Stimulated activated naive CD4-positive, alpha-beta T cell (primary cell): ENCODE data around the gene RARRES2.
A peak's percentile ranks its signal among the peaks of the same experiment; 100 is the strongest.

Experiments
- DNase-seq, 6 experiments: peaks; one replicate each; lab custom pipeline; 2025; lab: John Stamatoyannopoulos, UW

The RARRES2 gene

DNA sequence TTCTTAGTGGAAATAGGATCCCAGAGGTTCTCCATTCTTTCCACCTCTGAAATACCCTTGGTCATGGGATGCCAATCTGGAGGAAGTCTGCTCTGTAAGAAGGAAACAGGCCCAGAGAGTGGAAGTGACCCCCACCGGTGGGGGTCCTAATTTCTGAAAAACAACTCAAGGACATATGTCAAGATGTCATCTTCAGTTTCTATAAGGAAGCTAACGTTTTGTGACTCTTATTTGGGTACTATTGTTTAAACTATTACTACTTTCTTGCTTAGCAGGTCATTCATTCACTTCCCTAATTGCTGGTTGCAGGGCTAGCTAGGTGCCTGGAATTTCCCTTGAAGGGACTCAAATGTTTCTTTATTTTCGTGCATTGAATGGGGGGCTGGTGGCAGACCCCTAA lies 35.8 kb upstream of the RARRES2 start:
- no peak for DNase-seq

DNA sequence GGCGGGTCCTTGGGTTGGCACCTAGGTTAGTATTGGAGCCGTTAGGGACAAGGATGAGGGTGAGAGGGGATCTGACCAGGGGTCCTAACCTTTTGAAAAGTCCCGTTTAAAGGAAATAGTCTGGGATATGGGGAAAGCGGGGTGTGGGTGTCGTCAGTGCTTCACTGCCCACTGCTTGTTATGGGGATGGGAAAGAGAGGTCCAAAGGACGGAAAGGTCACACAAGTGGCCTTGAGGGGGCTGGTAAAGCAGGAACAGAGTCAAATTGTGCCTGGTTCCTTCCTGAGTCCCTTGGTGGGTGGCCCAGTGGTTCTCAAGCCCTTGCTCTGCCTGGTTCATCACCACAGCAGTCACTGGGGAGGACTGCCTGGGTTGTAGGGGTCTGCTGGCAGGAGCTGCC lies 35.1 kb upstream of the RARRES2 start:
- no peak for DNase-seq

DNA sequence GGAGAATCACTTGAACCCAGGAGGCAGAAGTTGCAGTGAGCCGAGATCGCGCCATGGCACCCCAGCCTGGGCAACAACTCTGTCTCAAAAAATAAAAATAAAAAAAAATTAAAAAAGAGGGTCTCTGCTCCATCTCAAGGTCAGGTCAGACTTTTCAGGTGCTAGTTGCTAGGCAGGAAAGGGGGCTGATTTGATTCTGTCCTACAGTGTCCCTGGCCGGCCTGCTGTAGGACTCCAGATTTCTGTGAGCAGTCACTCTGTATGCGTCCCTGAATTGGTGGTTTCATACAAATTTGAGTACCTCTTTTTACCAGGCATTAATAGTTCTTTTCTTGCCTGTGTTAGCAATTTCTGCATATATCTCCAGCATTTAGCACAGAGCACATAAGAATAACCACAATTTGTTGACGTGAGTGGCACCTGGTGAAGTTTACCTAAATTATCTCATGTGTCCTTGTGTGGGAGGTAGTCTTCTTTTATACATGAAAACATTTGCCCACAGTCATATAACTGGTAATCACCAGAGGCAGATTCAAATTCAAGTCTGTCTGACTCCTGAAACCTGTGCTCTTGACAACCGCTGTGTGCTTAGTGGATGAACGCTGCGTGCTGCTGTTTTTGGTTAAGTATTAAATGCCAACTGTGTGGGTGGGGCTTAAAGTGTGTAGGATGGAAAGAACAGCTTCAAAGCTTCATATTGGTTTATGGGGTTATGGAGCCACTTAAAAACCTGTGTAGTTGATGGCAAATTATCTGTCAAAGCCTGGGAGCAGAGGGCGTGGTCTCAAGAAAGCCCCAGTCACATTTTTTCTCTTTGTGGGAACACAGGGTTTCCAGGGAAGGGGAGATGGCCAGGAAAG lies 34.5 kb upstream of the RARRES2 start:
- peak in 5 of 6 experiments; percentile 15 to 51 (median 19) for DNase-seq

DNA sequence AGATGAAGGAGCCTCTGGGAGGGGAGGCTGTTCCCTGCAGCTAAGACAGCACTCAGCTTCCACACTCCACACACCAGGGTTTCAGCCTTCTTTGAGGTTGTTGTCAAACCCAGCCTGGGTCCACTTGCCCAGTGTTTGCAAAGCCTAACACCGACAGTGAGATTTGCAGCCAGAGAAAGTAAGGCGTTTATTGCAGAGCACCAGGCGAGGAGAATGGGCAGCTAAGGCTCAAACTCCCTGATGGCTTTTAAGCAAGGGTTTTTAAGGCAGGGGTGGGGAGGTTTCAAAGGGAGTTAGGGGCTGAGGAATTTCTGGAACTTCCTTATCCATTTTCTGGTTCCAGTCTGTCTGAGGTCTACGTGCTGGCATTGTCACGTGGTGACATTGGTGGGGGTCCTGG lies 33.0 kb upstream of the RARRES2 start:
- no peak for DNase-seq

DNA sequence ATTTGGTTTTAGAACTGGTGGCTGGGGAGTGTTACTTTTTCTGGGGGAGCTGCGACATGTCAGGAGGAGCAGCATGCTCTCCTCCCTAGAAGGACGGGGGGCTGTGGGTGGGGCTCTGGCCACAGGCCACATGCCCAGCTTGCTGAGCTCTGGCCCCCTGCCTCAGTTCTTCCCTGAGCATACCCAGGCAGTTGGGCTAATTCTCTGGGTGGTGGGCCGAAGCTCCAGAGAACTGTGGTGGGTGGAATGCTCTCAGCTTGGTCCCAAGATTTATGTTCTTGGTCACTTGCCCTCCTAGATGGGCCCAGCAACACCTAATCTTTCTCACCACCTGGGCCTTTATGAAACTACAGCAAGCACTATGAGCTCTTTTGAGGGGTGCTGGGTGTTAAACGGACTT lies 32.6 kb upstream of the RARRES2 start:
- no peak for DNase-seq

DNA sequence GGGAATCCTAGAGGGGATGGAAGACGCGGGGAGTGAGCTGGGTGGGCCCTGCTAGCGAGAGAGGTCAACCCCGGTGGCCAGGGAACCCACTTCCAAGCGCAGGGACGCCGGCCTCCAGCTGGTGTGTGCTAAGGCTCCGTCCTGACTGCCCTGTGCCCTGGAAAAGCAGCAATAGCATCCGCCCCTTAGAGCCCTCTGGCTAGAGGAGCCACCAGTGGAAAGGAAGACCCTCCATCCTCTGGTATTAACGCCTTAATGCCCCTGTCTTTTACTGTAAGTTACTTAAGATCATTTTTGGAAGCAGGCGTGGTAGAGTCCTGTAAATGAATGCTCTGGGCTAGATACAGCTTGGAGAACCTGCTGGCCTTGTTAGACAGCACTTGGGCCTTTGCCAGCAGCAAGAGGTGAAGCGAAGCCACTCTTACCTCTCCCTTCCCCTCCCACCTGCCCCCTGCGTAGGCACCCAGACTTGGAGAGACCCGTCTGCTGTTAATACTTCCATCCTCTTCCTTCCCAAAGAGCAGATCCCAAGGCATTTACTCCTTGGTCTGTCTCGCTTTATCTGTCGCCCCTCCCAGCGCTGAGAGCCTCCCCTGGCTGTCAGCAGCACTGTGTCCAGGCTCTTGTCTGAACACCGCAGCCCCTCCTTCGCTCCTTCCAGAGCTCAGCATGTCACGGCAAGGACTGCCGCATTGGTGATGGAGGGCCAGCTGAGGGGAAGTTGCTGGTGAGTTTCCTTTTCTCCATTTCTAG lies 31.8 kb upstream of the RARRES2 start:
- no peak for DNase-seq

DNA sequence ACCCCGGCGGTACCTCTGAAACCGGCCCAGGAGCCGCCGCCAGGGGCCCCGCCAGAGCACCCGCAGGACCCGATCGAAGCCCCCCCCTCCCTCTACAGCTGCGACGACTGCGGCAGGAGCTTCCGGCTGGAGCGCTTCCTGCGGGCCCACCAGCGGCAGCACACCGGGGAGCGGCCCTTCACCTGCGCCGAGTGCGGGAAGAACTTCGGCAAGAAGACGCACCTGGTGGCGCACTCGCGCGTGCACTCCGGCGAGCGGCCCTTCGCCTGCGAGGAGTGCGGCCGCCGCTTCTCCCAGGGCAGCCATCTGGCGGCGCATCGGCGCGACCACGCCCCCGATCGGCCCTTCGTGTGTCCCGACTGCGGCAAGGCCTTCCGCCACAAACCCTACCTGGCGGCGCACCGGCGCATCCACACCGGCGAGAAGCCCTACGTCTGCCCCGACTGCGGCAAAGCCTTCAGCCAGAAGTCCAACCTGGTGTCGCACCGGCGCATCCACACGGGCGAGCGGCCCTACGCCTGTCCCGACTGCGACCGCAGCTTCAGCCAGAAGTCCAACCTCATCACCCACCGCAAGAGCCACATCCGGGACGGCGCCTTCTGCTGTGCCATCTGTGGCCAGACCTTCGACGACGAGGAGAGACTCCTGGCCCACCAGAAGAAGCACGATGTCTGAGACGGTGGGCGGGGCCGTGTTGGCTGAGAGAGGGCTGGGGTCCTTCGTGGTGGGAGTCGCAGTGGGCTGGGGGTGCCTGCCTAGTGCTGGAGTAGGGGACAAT lies 31.0 kb upstream of the RARRES2 start:
- no peak for DNase-seq

DNA sequence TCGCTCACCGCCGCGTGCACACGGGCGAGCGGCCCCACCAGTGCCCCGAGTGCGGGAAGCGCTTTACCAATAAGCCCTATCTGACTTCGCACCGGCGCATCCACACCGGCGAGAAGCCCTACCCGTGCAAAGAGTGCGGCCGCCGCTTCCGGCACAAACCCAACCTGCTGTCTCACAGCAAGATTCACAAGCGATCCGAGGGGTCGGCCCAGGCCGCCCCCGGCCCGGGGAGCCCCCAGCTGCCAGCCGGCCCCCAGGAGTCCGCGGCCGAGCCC lies 30.5 kb upstream of the RARRES2 start:
- no peak for DNase-seq

DNA sequence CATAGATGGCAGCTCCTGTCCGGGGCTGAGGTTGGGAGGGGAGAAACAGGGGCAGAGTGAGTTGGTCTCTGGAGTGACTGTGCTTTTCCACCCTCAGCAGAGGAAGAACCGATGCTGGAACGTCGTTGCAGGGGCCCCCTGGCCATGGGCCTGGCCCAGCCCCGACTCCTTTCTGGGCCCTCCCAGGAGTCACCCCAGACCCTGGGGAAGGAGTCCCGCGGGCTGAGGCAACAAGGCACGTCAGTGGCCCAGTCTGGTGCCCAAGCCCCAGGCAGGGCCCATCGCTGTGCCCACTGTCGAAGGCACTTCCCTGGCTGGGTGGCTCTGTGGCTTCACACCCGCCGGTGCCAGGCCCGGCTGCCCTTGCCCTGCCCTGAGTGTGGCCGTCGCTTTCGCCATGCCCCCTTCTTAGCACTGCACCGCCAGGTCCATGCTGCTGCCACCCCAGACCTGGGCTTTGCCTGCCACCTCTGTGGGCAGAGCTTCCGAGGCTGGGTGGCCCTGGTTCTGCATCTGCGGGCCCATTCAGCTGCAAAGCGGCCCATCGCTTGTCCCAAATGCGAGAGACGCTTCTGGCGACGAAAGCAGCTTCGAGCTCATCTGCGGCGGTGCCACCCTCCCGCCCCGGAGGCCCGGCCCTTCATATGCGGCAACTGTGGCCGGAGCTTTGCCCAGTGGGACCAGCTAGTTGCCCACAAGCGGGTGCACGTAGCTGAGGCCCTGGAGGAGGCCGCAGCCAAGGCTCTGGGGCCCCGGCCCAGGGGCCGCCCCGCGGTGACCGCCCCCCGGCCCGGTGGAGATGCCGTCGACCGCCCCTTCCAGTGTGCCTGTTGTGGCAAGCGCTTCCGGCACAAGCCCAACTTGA lies 29.9 kb upstream of the RARRES2 start:
- DNase-seq, result no peak

DNA sequence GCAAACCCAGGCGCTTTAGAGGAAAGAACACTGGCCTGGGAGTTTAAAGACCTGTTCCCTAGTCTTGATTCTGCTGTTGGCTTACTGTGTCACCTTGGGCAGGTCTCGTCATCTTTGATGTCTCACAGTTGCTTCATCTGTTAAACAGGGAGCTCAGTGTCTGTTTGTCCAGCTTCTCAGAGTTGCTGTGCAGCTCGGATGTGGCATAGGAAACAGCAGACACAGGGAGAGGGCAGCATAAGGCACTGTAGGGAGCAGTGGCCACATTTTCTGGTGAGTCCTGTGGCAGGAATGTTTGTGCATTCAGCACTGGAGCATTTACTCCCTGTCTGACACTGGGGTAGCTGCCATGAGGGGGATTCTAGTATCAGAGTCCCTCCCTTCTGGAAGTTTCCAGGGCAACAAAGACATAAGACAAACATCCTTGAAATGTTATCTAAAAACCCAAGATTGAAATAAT lies 29.2 kb upstream of the RARRES2 start:
- no peak for DNase-seq

DNA sequence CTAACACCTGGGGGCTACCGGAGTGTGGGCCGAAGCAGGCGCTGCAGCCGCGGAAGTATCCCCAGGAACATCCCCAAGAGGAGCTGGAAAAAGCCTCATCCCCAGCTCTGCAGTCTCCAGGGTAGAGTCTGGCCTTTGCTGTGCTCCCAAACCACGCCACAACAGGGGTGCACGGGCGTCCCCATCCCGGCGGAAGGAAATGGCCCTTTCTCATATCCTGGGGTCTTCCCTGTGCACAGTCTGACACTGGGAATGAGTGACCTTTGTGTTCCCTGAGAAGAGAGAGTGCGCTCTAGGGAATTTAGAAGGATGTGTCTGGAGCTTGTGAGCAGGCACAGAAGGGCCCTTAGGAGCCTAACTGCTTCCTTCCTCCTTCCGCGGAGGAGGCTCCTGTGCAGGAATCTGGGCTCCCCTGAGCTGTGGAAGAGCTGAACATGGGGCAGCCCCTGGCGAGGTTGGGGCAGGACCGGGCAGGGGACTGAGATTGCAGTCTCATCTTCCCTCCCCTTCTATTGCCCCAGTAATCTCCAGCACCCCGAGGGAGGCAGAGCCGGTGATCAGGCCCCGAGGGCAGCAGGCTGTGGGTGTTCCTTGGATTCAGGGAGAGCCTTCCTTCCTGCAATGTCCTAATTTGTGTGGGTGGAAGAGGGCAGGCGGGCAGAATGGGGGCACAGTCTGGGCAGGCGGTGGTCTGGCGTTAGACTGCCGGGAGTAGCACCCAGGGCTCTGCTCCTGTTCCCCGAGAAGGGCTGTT lies 28.5 kb upstream of the RARRES2 start:
- peak in 1 of 6 experiments; percentile 22 for DNase-seq

DNA sequence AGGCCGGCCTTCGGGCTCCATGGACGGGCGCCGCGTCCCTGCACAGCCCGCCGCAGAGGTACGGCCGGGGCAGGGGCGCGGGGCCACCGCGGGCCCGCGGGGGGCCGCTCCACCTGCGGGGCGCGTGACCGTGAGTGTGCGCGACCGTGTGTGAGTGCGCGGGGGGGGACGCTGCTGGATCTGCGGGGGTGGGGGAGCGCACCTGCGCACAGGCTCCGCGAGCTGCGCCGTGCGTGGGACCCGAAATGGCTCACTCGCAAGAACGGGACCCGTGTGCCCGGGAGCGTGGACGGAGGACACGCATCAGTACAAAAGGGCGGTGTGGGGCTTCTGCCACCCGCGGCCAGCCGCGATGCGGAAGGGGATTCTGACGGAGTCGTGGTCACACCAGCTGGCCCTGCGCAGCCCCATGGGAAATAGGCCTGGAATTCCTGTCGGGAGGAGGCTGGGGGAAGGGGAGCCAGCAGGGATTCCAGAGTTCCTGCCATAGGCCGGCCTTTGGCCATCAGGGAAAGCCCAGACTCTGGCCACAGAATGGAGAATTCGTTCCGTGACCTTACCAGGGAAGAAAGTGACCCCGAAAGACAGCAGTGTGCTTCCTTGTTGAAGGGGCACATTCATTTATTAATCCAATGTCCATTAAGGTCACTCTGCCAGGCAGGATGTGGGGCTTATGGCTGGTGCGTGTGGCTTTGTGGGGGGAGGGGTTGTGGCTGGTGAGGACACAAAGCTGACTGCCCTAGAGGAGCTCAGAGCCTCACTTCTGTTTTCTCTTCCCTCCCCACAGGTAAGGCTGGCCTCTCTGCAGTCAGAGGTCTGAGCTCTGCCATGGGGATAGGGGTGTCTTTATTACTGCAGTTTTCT lies 27.7 kb upstream of the RARRES2 start:
- DNase-seq, result peak; percentile 65 to 86 (median 70)

DNA sequence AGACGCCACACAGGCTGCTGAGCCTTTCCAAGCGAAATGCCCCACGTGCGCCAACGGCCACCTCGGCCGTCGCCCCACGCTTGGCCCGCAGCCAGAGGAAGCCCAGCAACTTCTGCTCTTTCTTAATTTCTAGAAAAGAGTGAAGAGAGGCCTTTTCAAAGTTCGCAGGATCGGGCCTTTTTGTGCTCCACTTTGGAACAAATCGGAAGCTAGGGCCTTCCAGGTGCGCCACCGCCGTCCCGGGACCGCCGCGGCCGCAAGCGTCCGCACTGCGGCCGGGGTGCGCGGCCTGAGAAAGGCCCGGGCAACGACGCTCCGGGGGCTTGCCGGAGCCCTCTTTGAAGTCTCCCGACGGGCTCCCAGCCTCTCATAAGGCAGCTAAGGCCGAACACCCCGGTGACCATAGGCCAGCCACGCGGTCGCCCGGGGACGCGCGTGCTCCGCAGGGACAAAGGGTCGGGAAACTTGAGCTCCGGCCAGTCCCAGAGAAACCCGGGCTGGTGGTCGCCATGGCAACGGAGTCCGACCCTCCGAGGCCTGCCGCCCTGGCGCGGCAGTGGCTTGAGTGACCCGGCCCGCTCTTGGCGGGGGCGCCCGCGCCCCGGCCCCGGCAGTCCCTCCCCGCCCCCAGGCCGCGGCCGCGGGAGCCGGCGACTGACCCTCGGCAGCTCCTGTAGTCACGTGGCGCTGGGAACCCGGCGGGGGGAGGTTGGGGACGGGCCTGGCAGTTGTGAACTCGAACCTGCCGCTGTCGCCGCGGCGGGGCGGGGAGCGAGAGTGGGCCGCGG lies 26.9 kb upstream of the RARRES2 start, which contains the start of gene REPIN1:
Gene REPIN1, plus strand, starts transcription at position 727 of the 788 bp plus-strand sequence. CDS start 890 bp downstream, outside the sequence.
- DNase-seq, result peak; percentile 66 to 86 (median 70)

DNA sequence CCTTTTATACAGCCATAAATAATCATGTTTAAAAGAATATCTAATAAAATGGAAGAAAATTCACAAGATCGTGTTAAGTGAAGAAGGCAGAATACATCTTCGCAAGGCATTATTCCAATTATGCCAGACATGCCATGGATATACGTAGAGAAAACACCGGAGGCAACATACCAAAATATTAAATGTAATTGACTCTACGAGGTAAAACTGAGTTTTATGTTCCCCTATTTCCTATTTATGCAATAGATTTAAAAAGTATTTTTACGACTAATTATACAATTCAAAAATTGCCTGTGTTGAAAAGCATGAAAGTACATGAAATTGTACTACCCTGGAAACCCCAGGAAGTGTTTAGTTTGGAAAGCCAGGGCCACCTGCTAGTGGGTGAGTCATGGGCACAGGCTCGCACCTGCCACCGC lies 26.3 kb upstream of the RARRES2 start:
- no peak for DNase-seq

DNA sequence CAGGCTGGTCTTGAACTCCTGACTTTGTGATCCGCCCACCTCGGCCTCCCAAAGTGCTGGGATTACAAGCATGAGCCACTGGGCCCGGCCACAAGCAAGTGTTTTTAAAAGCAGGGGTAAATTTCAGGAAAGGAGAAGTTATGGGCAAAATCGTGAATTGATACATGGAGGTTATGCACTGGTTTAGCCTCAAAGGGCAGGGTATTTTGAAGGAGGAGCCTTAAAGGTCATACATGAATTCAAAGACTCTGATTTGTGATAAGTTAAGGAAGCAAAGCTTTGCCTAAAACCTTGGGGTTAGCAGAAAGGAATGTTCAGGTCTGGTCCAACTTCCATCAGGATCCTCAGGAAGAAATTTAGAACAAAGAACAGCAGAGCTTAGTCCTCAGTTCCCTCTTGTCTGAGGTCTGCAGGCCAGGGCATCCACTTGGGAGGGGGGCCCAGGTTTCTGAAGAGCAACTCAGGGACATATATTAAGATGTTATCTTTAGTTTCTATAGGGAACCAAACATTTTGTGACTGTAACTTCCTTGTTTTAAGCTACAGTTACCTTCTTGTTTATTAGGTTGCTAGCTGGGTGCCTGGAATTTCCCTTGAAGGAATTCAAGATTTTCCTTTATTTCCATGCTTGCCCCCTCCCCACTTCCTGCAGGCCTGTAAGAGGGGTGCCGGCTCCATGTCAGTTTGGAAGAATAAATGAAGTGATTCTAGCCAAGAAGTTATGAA lies 24.4 kb upstream of the RARRES2 start:
- DNase-seq, result peak in 1 of 6 experiments; percentile 8

DNA sequence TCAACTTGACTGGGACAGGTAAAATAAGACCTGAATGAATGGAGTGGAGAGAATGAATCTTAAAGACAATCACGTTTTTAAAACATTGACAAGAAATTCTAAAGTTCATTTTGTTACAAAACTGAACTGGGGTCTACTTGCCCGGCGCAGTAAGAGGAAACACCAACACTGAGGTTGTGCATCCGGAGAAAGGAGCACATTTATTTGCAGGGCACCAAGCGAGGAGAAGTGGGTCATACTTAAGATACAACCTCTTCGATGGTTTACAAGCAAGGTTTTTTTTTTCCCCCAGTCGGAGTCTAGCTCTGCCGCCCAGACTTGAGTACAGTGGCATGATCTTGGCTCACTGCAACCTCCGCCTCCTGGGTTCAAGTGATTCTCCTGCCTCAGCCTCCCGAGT lies 23.8 kb upstream of the RARRES2 start:
- DNase-seq, result no peak

DNA sequence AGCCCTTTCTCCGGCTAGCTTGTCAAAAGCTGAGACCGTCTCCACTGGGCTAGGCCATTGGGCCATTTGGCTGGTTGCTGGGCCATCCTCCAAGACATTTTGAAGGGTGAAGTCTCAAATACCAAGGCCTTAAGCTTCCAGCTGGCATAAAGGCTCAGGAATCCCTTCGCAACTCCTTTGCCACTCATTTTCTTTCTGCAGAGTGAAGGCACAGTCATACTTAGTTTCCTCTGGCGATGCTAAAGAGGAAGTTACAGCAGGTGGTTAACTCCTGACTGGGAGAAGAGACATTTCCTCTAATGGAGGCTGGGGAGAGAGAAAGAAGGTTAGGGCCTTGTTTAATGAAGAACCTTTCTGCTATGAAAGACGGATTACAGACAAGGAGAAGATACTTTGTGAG lies 22.4 kb upstream of the RARRES2 start:
- no peak for DNase-seq

DNA sequence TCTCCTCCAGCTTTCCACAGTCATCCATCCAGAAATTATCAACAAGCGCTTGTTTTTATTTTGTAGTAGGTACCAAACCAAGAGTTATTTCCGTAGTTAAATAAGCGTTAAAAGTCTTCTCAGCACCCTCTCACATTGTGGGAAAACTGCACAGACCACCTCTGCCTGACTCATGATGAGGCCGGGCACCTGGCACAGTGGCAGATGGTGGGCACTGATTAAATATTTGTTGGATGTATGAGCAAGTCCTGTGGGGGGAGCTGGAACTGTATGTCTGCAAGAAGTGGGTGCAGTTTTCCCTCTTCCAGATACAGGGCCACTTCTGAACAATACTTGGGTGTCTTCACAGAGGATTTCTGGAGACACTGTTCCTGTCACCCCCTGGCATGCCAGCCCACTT lies 21.9 kb upstream of the RARRES2 start:
- DNase-seq, result no peak
